DND-41 (cell line): ENCODE results near the gene MGST2.

Experiments used
- EZH2 ChIP-seq: IDR thresholded peaks from 3 replicates; pipeline ENCODE4 v1.6.1; 2012; ENCODE audit warnings: borderline replicate concordance, low read depth, mild to moderate bottlenecking, moderate library complexity, low read length, inconsistent platforms; ENCODE audit not compliant: severe bottlenecking
- TF ChIP-seq, protein P1 (sequence below): IDR thresholded peaks from 2 replicates; pipeline ENCODE4 v1.5.1; 2012; ENCODE audit warnings: borderline replicate concordance, low read length, moderate library complexity, mild to moderate bottlenecking; ENCODE audit not compliant: poor library complexity, severe bottlenecking; ENCODE audit errors: extremely low read depth

DNA sequence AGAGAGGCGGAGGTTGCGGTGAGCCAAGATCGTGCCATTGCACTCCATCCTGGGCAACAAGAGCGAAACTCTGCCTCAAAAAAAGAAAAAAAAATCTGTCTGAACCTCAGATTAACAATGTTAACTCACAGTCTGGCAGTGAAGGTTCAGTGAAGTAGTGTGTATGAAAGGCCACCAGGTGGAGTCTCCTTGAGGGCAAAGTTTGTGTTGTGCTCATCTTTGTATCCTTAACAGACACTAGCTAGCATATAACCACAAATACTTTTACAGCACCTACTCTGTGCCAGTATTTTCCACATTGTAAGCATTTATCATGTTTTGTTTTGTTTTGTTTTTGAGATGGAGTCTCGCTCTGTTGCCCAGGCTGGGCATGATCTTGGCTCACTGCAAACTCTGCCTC is 46.0 kb upstream of the MGST2 start:
- TF ChIP-seq, protein P1, sequence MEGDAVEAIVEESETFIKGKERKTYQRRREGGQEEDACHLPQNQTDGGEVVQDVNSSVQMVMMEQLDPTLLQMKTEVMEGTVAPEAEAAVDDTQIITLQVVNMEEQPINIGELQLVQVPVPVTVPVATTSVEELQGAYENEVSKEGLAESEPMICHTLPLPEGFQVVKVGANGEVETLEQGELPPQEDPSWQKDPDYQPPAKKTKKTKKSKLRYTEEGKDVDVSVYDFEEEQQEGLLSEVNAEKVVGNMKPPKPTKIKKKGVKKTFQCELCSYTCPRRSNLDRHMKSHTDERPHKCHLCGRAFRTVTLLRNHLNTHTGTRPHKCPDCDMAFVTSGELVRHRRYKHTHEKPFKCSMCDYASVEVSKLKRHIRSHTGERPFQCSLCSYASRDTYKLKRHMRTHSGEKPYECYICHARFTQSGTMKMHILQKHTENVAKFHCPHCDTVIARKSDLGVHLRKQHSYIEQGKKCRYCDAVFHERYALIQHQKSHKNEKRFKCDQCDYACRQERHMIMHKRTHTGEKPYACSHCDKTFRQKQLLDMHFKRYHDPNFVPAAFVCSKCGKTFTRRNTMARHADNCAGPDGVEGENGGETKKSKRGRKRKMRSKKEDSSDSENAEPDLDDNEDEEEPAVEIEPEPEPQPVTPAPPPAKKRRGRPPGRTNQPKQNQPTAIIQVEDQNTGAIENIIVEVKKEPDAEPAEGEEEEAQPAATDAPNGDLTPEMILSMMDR, result peak; percentile 64
- TF ChIP-seq EZH2, result no peak
